HepG2 (cell line): ENCODE results near the gene CBLN1. TPM values are rescaled to one million over a fixed set of nuclear protein-coding genes. Genes with fewer than 3 reads are reported as not detected.

Experiments used
- ATAC-seq: fragments of 200-7000 bp; cut with Tn5 transposase; 3 replicates; pipeline ENCODE4 v1.9.1; 2020; ENCODE audit warnings: mild to moderate bottlenecking, moderate library complexity
- BruUV-seq: library from RNA; stranded (reverse); fragments of 400-500 nt; replicated peaks from 2 replicates; lab custom pipeline; 2021; lab: Mats Ljungman, UMichigan
- CTCF ChIA-PET: fragments of 300-600 bp; formaldehyde crosslinking; extraction: SDS; loops from one replicate; lab custom pipeline; 2021; ENCODE audit warnings: low total read pairs, inconsistent platforms, low intra/inter-chr PET ratio; lab: Yijun Ruan, JAX
- POLR2A ChIA-PET: fragments of 350-600 bp; sonication (Branson Sonifier 250); formaldehyde crosslinking; loops from one replicate; lab custom pipeline; 2020; ENCODE audit warnings: antibody characterized with exemption, inconsistent platforms; lab: Yijun Ruan, JAX
- DNase-seq: peaks from one replicate; pipeline ENCODE4 v3.0.0-alpha.2; 2015; ENCODE audit warnings: low spot score
- FAIRE-seq: peaks from 3 replicates; lab custom pipeline; 2011; peaks lifted over from hg19 to GRCh38; lab: Jason Lieb, UNC
- H2AFZ ChIP-seq: one replicate; pipeline ENCODE4 v1.6.1; 2011; ENCODE audit warnings: low read length, inconsistent platforms
- H3K27ac ChIP-seq: fragments of 300-600 bp; 3 replicates; pipeline ENCODE4 v1.8.0; 2011; ENCODE audit warnings: mixed run types, mild to moderate bottlenecking, mixed read lengths, low read length, inconsistent platforms; ENCODE audit not compliant: insufficient read depth; ENCODE audit errors: extremely low read length
- H3K27me3 ChIP-seq, 2 experiments: fragments of 200-600 bp in 1 of 2; 2 replicates in 1 of 2; 3 replicates in 1 of 2; pipeline versions ENCODE4 v1.6.0 to v1.8.0; 2011; ENCODE audit warnings: low read length in 2 of 2, mild to moderate bottlenecking in 2 of 2, moderate library complexity in 2 of 2, inconsistent platforms in 1 of 2; ENCODE audit not compliant: insufficient read depth in 2 of 2, control insufficient read depth in 1 of 2
- H3K36me3 ChIP-seq, 2 experiments: fragments of 200-600 bp in 1 of 2; replicated peaks in 1 of 2; 2 replicates in 1 of 2; 3 replicates in 1 of 2; pipeline versions ENCODE4 v1.5.1 to v1.8.0; 2011; ENCODE audit warnings: low read length in 2 of 2, inconsistent platforms in 1 of 2; ENCODE audit not compliant: insufficient read depth in 2 of 2, control insufficient read depth in 1 of 2
- H3K4me1 ChIP-seq: 2 replicates; pipeline ENCODE4 v1.5.1; 2012; ENCODE audit warnings: low read length, inconsistent platforms; ENCODE audit not compliant: insufficient read depth
- H3K4me2 ChIP-seq: 2 replicates; pipeline ENCODE4 v1.6.0; 2011; ENCODE audit warnings: low read depth, low read length, inconsistent platforms
- H3K4me3 ChIP-seq, 3 experiments: fragments of 200-600 bp in 1 of 3; sonication (generic), shearing (Covaris generic) in 1 of 3; replicated peaks in 1 of 3; 2 replicates each; pipeline ENCODE4 v1.5.1; 2011 to 2016; ENCODE audit warnings: low read length in 3 of 3, inconsistent platforms in 2 of 3, low read depth in 2 of 3, mild to moderate bottlenecking in 2 of 3, control low read depth in 1 of 3, mixed read lengths in 1 of 3; ENCODE audit not compliant: insufficient read depth in 1 of 3
- H3K79me2 ChIP-seq: one replicate; pipeline ENCODE4 v1.6.1; 2011; ENCODE audit warnings: low read length, inconsistent platforms; ENCODE audit not compliant: insufficient read depth
- H3K9ac ChIP-seq: 2 replicates; pipeline ENCODE4 v1.6.0; 2011; ENCODE audit warnings: mild to moderate bottlenecking, low read depth, low read length, inconsistent platforms; ENCODE audit not compliant: insufficient read depth
- H3K9me3 ChIP-seq: 2 replicates; pipeline ENCODE4 v1.5.1; 2012; ENCODE audit warnings: mild to moderate bottlenecking, low read length
- H4K20me1 ChIP-seq: 2 replicates; pipeline ENCODE4 v1.6.0; 2011; ENCODE audit warnings: inconsistent platforms, mild to moderate bottlenecking, low read length, moderate library complexity; ENCODE audit not compliant: insufficient read depth
- ELF1 ChIP-seq: sonication (generic); formaldehyde crosslinking; IDR thresholded peaks from 2 replicates; pipeline ENCODE4 v1.4.0; 2020; ENCODE audit warnings: missing genetic modification reagents
- FOXC1 ChIP-seq: sonication (generic); formaldehyde crosslinking; IDR thresholded peaks from 2 replicates; pipeline ENCODE4 v1.8.0; 2022; ENCODE audit warnings: mild to moderate bottlenecking, missing genetic modification reagents, borderline replicate concordance
- FOXO1 ChIP-seq: sonication (generic); formaldehyde crosslinking; IDR thresholded peaks from 2 replicates; pipeline ENCODE4 v1.4.0; 2020; ENCODE audit warnings: missing genetic modification reagents
- HMG20A ChIP-seq: IDR thresholded peaks from 2 replicates; pipeline ENCODE4 v1.6.1; 2016; ENCODE audit warnings: borderline replicate concordance
- KLF9 ChIP-seq: IDR thresholded peaks from 2 replicates; pipeline ENCODE4 v1.6.1; 2016; ENCODE audit warnings: low read depth
- PHF5A ChIP-seq: IDR thresholded peaks from one replicate; pipeline ENCODE4 v1.6.1; 2018; ENCODE audit warnings: low read depth, missing genetic modification reagents; ENCODE audit not compliant: unreplicated experiment
- SYNCRIP ChIP-seq: fragments of 200-400 bp; formaldehyde crosslinking; IDR thresholded peaks from 2 replicates; pipeline ENCODE4 v1.6.1; 2018; ENCODE audit warnings: mild to moderate bottlenecking, low read depth, low read length; ENCODE audit not compliant: insufficient read depth
- ZNF24 ChIP-seq: fragments of 450-650 bp; IDR thresholded peaks from 2 replicates; pipeline ENCODE4 v1.6.1; 2017; ENCODE audit warnings: antibody characterized with exemption, mild to moderate bottlenecking
- ZNF33B ChIP-seq: sonication (generic); formaldehyde crosslinking; IDR thresholded peaks from 2 replicates; pipeline ENCODE4 v1.5.1; 2020; ENCODE audit warnings: mild to moderate bottlenecking, missing genetic modification reagents
- ZNF44 ChIP-seq: sonication (generic); formaldehyde crosslinking; IDR thresholded peaks from 2 replicates; pipeline ENCODE4 v1.5.1; 2020; ENCODE audit warnings: mild to moderate bottlenecking, missing genetic modification reagents
- ZNF629 ChIP-seq: sonication (generic); formaldehyde crosslinking; conservative IDR thresholded peaks from 2 replicates; pipeline ENCODE4 v1.5.0; 2020; ENCODE audit warnings: missing genetic modification reagents
- ZNF644 ChIP-seq: IDR thresholded peaks from 2 replicates; pipeline ENCODE4 v1.6.1; 2016; ENCODE audit warnings: low read depth
- ZNF672 ChIP-seq: sonication (generic); formaldehyde crosslinking; IDR thresholded peaks from 2 replicates; pipeline ENCODE4 v1.8.1; 2022; ENCODE audit warnings: missing genetic modification reagents
- WGBS: methylation state at CpG from one replicate; pipeline ENCODE4 v1.1.6; 2017; ENCODE audit warnings: low lambda C conversion rate; 5-methylcytosine and 5-hydroxymethylcytosine counted together
- in situ Hi-C: cut with HindIII; loops from 2 replicates; pipeline ENCODE4 v1.10.0; 2017; ENCODE audit warnings: low pct_unique_long_range_greater_than_20kb; ENCODE audit not compliant: extremely low pct_ligation_motif_present
- intact Hi-C: fragments of 100-400 bp; cut with micrococcal nuclease; formaldehyde crosslinking; loops from one replicate; pipeline ENCODE4 v1.10.0; 2022; ENCODE audit not compliant: unreplicated experiment
- polyA plus RNA-seq, 8 experiments: library from polyadenylated mRNA; depleted of rRNA in 3 of 8; stranded (reverse) in 7 of 8; unstranded in 1 of 8; fragments of >200 nt; fragmentation: Illumina TruSeq in 4 of 8; extraction: Trizol in 4 of 8; gene quantifications; 2 replicates each; pipeline versions ENCODE4 v1.2.1 to v1.2.3, GENCODE V29; 2011 to 2016; ENCODE audit warnings: low read depth in 4 of 8, missing spikeins in 1 of 8, mixed read lengths in 1 of 8; ENCODE audit not compliant: insufficient read depth in 1 of 8
- total RNA-seq, 5 experiments: library from RNA; depleted of rRNA; stranded (reverse); fragments of >200 nt; fragmentation: Illumina TruSeq; extraction: Trizol; gene quantifications; 2 replicates each; pipeline ENCODE4 v1.2.3, GENCODE V29; 2016; ENCODE audit warnings: low read depth in 1 of 5
- TF ChIP-seq, protein P1 (sequence below): sonication (generic); formaldehyde crosslinking; IDR thresholded peaks from 2 replicates; pipeline ENCODE4 v1.4.0; 2020; ENCODE audit warnings: mild to moderate bottlenecking, missing genetic modification reagents

Gene CBLN1
- total and polyA plus RNA-seq, 2 of the 13 experiments (the other 11 are each of a cell fraction or from before 2014, with no cell fraction given): not detected

DNA sequence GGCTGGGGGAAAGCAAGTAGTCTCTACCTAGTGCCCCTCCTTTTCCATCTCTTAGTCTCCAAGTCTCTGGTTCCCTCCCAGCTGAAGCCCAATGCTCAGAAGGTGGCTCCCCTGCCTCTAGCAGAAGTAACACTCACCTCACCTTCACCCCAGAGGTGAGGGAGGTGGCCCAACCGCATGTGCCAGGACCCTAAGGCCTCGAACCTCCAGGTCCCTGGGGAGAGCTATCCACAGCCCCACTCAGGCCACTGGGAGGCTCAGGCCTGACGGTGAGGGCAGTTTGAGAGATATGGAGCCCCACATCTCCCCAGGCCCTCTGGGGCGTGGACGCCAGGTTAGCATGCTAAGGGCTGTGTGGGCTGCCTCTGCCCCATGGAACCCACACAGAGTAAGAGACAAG is 5.8 kb downstream of the CBLN1 start:
- Histone ChIP-seq H3K27ac (no peak overlapping the region), H3K4me3 (no peak overlapping the region), H2AFZ (no peak overlapping the region), H3K4me2 (no peak overlapping the region), H3K36me3 (no peaks in the 10 kb centered on the region), H3K4me1 (no peaks in the 10 kb centered on the region), H3K27me3 (peaks cover 7 to 81% of the 10 kb centered on the region in 2 experiments; a peak in 4 of 5 replicates), H4K20me1 (no peaks in the 10 kb centered on the region; the same call in 1 of the 2 replicates), H3K79me2 (no peaks in the 10 kb centered on the region), H3K9me3 (no peaks in the 10 kb centered on the region), H3K9ac (no peak overlapping the region)
- ATAC-seq (no peak; the same call in 2 of the 3 replicates), FAIRE-seq (no peak), DNase-seq (no peak)
- ChIA-PET CTCF (no interaction called here), POLR2A (no interaction called here)
- BruUV-seq: no TSS peak
- in situ Hi-C loops (no loop called here), intact Hi-C loops (no loop called here)
- no peak for TF ChIP-seq HMG20A (CRISPR knock-in tag)
- TF ChIP-seq ZNF644 (CRISPR knock-in tag): no peak
- TF ChIP-seq, protein P1, sequence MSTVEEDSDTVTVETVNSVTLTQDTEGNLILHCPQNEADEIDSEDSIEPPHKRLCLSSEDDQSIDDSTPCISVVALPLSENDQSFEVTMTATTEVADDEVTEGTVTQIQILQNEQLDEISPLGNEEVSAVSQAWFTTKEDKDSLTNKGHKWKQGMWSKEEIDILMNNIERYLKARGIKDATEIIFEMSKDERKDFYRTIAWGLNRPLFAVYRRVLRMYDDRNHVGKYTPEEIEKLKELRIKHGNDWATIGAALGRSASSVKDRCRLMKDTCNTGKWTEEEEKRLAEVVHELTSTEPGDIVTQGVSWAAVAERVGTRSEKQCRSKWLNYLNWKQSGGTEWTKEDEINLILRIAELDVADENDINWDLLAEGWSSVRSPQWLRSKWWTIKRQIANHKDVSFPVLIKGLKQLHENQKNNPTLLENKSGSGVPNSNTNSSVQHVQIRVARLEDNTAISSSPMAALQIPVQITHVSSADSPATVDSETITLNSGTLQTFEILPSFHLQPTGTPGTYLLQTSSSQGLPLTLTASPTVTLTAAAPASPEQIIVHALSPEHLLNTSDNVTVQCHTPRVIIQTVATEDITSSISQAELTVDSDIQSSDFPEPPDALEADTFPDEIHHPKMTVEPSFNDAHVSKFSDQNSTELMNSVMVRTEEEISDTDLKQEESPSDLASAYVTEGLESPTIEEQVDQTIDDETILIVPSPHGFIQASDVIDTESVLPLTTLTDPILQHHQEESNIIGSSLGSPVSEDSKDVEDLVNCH (CRISPR knock-in tag): no peak
- TF ChIP-seq SYNCRIP: no peak
- 0% methylated on average over 2 of the region's 5 CpGs for WGBS

DNA sequence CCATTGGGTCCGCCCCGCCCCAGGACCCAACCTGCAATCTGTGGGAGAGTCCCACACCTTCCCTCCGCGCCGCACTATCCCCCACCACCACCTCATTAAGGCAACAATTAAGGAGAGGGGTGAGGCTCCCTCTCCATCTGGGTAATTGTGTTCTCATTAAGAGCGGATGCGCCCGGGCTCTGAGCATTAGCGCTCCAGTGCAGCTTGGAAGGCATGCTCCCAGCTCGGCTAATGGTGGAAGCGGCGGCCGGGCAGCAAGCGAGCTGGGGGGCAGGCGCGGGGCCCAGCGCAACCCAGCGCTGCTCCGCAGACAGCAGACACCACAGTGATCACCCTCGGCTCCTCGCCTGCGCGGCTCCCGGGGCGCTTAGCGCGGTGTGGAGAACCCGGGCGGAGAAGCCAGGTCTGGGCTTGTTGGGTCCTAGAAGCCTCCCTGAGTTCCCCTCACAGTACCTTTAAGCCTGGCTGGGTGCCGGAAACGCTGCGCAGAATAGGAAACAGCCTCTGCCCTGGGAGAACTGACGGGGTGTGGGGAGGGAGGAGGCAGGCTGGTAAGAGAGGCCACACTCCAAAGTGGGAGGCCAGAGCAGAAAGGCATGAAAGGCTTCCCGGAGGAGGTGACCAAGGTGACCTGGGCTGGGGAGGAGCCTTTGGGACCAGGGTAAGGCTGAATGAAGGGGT is 6.4 kb downstream of the CBLN1 start:
- no peak overlapping the region for H2AFZ ChIP-seq

More for the DNA sequence above, 6.4 kb downstream of the CBLN1 start:
- Histone ChIP-seq H3K36me3 (no peaks in the 10 kb centered on the region), H4K20me1 (no peaks in the 10 kb centered on the region; the same call in 1 of the 2 replicates), H3K9ac (no peak overlapping the region), H3K79me2 (no peaks in the 10 kb centered on the region), H3K27ac (no peak overlapping the region), H3K4me2 (no peak overlapping the region), H3K4me3 (no peak overlapping the region), H3K27me3 (peaks cover 7 to 74% of the 10 kb centered on the region in 2 experiments; a peak in 4 of 5 replicates), H3K4me1 (no peaks in the 10 kb centered on the region), H3K9me3 (no peaks in the 10 kb centered on the region)
- TF ChIP-seq ZNF672 (CRISPR knock-in tag) (no peak), ELF1 (CRISPR knock-in tag) (no peak), FOXC1 (CRISPR knock-in tag) (no peak), ZNF629 (CRISPR knock-in tag) (no peak), ZNF33B (CRISPR knock-in tag) (no peak), ZNF44 (CRISPR knock-in tag) (no peak), FOXO1 (no peak), KLF9 (no peak), ZNF24 (no peak), PHF5A (CRISPR knock-in tag) (no peak)
- FAIRE-seq (no peak), DNase-seq (no peak), ATAC-seq (no peak)
- ChIA-PET CTCF (no interaction called here), POLR2A (no interaction called here)
- intact Hi-C loops: no loop called here
- 11% methylated on average over 16 of the region's 34 CpGs for WGBS
- in situ Hi-C loops: no loop called here
- no TSS peak for BruUV-seq
